ENCODE data around the gene AK9.
"Not testable (repeated sequence)": the region's sequence is repeated elsewhere in the genome, so short reads cannot be mapped to it uniquely, and the experiment has no call there.

Gene AK9

GRCh38 chr6:109626311-109626710, 64.7 kb downstream of the AK9 start:
- DNase-seq = no peak
- TF ChIP-seq POLR2A (IDR thresholded peaks at IDR 0.05; ENCODE audit: low read length) (no peak), GATA1 (IDR thresholded peaks at IDR 0.05; ENCODE audit: low read depth, low read length) (no peak)

- TF ChIP-seq GATA1 (IDR thresholded peaks at IDR 0.05; ENCODE audit: low read depth, low read length) (no peak), POLR2A (IDR thresholded peaks at IDR 0.05; ENCODE audit: low read length) (no peak)
- no peak for DNase-seq
These were observed 65.8 kb downstream of the AK9 start for GRCh38 chr6:109625199-109625598.

- TF ChIP-seq GATA1 (IDR thresholded peaks at IDR 0.05; ENCODE audit: low read depth, low read length) (no peak), POLR2A (IDR thresholded peaks at IDR 0.05; ENCODE audit: low read length) (no peak)
- DNase-seq = no peak
These were observed 67.7 kb downstream of the AK9 start for GRCh38 chr6:109623288-109623687.

- DNase-seq = peak in 1 of 2 experiments; percentile 10
- no peak for TF ChIP-seq GATA1 (IDR thresholded peaks at IDR 0.05; ENCODE audit: low read depth, low read length)
- no peak for TF ChIP-seq POLR2A (IDR thresholded peaks at IDR 0.05; ENCODE audit: low read length)
These were observed 78.7 kb downstream of the AK9 start for GRCh38 chr6:109612268-109612667.

GRCh38 chr6:109611502-109611901, 79.5 kb downstream of the AK9 start:
- no peak for TF ChIP-seq POLR2A (IDR thresholded peaks at IDR 0.05; ENCODE audit: low read length)
- TF ChIP-seq GATA1 (IDR thresholded peaks at IDR 0.05; ENCODE audit: low read depth, low read length) = no peak
- no peak for DNase-seq

- no peak for TF ChIP-seq POLR2A (IDR thresholded peaks at IDR 0.05; ENCODE audit: low read length)
- TF ChIP-seq GATA1 (IDR thresholded peaks at IDR 0.05; ENCODE audit: low read depth, low read length) = no peak
- DNase-seq = no peak
These were observed 80.4 kb downstream of the AK9 start for GRCh38 chr6:109610590-109610989.

- TF ChIP-seq GATA1 (IDR thresholded peaks at IDR 0.05; ENCODE audit: low read depth, low read length) = no peak
- no peak for TF ChIP-seq POLR2A (IDR thresholded peaks at IDR 0.05; ENCODE audit: low read length)
- DNase-seq = no peak
These were observed 81.3 kb downstream of the AK9 start for GRCh38 chr6:109609737-109610136.

- no peak for DNase-seq
- TF ChIP-seq POLR2A (IDR thresholded peaks at IDR 0.05; ENCODE audit: low read length) = no peak
- no peak for TF ChIP-seq GATA1 (IDR thresholded peaks at IDR 0.05; ENCODE audit: low read depth, low read length)
These were observed 84.6 kb downstream of the AK9 start for GRCh38 chr6:109606359-109606758.

GRCh38 chr6:109595998-109596397, 95.0 kb downstream of the AK9 start:
- DNase-seq = peak; percentile 15 to 37
- TF ChIP-seq GATA1 (IDR thresholded peaks at IDR 0.05; ENCODE audit: low read depth, low read length) = no peak
- no peak for TF ChIP-seq POLR2A (IDR thresholded peaks at IDR 0.05; ENCODE audit: low read length)

- no peak for TF ChIP-seq GATA1 (IDR thresholded peaks at IDR 0.05; ENCODE audit: low read depth, low read length)
- TF ChIP-seq POLR2A (IDR thresholded peaks at IDR 0.05; ENCODE audit: low read length) = no peak
- no peak for DNase-seq
These were observed 110.5 kb downstream of the AK9 start for GRCh38 chr6:109580519-109580918.

GRCh38 chr6:109579361-109579760, 111.6 kb downstream of the AK9 start:
- no peak for DNase-seq
- TF ChIP-seq POLR2A (IDR thresholded peaks at IDR 0.05; ENCODE audit: low read length) (no peak), GATA1 (IDR thresholded peaks at IDR 0.05; ENCODE audit: low read depth, low read length) (no peak)

GRCh38 chr6:109569901-109570300, 121.1 kb downstream of the AK9 start:
- not testable (repeated sequence) for DNase-seq

- TF ChIP-seq POLR2A (IDR thresholded peaks at IDR 0.05; ENCODE audit: low read length) (no peak), GATA1 (IDR thresholded peaks at IDR 0.05; ENCODE audit: low read depth, low read length) (no peak)
- no peak for DNase-seq
These were observed 129.2 kb downstream of the AK9 start for GRCh38 chr6:109561844-109562243.

GRCh38 chr6:109531446-109531845, 159.6 kb downstream of the AK9 start:
- TF ChIP-seq GATA1 (IDR thresholded peaks at IDR 0.05; ENCODE audit: low read depth, low read length) = no peak
- TF ChIP-seq POLR2A (IDR thresholded peaks at IDR 0.05; ENCODE audit: low read length) = no peak
- DNase-seq = no peak

GRCh38 chr6:109527989-109528388, 163.0 kb downstream of the AK9 start:
- no peak for TF ChIP-seq GATA1 (IDR thresholded peaks at IDR 0.05; ENCODE audit: low read depth, low read length)
- no peak for TF ChIP-seq POLR2A (IDR thresholded peaks at IDR 0.05; ENCODE audit: low read length)
- no peak for DNase-seq

Measured in erythroblast (primary cell).